Middle frontal gyrus (tissue), 1 donor: ENCODE data around the gene SRD5A3.
"Not testable (repeated sequence)": the region's sequence is repeated elsewhere in the genome, so short reads cannot be mapped to it uniquely, and the experiment has no call there.

ENCODE experiments used
- DNase-seq: peaks from one replicate; pipeline ENCODE4 v3.0.0-alpha.2; 2015; ENCODE audit warnings: low spot score; ENCODE audit errors: extremely low spot score

The SRD5A3 gene

GRCh38 chr4:55345054-55345453 lies 988 bp upstream of the SRD5A3 start:
- DNase-seq = no peak

DNA sequence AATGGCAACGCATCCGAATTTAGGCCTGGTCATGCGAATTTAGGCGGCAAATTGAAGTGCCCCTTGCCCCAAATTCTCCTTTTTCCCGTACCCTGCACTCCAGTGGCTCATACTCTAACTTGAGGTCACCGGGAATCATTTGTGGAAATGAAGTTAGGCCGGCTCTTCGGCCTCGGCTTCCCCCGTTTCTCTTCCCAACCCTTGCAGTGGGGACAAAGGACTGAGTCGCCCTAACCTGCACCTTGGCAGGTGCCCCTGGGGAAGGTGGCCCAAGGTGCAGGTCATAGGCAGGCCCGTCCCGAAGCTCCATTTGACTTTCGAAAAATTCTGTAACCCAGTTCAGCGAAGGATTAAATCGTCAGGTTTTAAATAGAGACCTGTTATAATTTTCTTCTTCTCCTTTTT lies 811 bp downstream of the SRD5A3 start:
- no peak for DNase-seq

DNA sequence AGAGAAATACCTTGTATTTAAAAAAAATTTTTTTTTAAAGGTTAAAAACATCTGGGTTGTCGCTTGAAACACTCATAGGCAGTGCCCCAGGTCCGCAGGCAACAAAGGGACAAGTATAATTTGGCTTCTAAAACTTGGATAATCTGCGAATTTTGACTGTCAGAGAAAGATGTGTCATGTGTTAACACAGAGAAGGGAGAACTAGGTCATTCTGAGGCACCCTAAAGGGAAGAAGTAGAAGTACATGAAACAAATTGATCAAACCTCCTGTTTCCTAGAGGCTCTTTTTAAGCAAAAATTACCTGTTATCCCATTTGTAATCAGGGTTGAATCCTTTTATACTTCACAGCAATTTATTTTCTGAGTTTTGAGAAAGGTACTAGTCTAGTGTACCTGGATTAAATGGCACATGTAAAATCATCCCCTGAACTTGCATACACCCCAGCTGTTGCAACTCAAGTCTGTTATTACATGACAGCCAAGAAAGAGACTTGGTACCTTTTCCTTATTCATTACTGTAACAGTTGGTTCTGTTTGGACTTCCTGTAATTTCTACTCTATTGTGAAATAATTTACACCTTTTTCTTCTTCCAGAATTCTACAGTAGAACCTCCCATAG lies 1.7 kb downstream of the SRD5A3 start:
- DNase-seq = no peak

DNA sequence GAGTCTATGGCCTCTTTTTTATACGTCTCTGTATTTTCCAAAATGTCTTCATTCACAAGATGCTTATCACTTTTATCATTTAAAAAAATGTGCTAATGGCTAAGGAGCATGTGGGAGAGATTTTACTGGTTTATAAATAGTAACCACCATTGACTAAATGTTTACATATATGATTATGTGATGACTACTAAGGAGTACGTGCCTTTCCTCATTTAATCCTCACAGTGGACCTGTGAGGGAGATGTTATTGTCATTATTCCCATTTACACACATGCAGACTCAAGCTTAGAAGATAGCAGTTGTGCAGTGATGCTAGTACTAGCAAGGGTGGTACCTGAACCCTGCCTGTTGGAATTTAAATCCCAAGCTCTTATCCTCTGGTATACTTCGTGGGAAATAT lies 2.4 kb downstream of the SRD5A3 start:
- no peak for DNase-seq

- not testable (repeated sequence) for DNase-seq
These were observed 4.8 kb downstream of the SRD5A3 start for GRCh38 chr4:55350870-55351269.

DNA sequence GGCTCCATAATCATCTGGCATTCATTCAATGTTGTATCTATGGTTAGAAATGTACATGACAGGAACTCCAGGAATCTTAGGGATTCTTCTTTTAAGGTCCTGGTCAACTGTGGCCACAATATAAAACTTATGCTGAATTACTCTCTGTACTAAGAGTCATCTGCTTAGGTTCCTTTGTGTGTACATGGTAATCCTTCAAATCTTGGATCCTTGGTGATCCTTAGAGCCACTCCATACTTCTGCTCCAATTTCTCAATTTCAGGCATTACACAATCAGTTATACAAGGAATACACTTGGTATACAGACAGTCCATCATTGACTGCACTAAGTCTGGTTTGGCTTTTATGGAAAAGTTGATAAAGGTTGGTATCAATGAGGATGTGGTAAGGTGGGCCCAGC lies 5.8 kb downstream of the SRD5A3 start:
- no peak for DNase-seq

GRCh38 chr4:55352726-55353125 lies 6.7 kb downstream of the SRD5A3 start:
- DNase-seq = no peak

GRCh38 chr4:55353228-55353747 lies 7.2 kb downstream of the SRD5A3 start:
- not testable (repeated sequence) for DNase-seq

GRCh38 chr4:55354648-55355047 lies 8.6 kb downstream of the SRD5A3 start:
- DNase-seq = no peak

GRCh38 chr4:55355555-55355954 lies 9.5 kb downstream of the SRD5A3 start:
- DNase-seq = no peak

GRCh38 chr4:55356991-55357461 lies 11.0 kb downstream of the SRD5A3 start:
- no peak for DNase-seq

DNA sequence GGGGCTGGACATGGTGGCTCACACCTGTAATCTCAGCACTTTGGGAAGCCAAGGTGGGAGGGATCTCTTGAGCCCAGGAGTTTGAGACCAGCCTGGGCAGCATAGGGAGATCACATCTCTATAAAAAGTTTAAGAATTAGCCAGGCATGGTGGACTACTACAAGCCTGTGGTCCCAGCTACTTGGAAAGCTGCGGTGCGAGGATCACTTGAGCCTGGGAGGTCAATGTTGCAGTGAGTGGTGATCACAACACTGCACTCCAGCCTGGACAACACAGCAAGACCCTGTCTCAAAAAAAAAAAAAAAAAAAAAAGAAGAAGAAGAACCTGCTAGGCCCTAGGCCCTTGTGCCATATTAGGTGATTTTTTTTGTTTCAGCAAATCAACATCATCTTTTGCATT lies 12.2 kb downstream of the SRD5A3 start:
- DNase-seq = no peak

GRCh38 chr4:55358668-55359067 lies 12.6 kb downstream of the SRD5A3 start:
- no peak for DNase-seq

DNA sequence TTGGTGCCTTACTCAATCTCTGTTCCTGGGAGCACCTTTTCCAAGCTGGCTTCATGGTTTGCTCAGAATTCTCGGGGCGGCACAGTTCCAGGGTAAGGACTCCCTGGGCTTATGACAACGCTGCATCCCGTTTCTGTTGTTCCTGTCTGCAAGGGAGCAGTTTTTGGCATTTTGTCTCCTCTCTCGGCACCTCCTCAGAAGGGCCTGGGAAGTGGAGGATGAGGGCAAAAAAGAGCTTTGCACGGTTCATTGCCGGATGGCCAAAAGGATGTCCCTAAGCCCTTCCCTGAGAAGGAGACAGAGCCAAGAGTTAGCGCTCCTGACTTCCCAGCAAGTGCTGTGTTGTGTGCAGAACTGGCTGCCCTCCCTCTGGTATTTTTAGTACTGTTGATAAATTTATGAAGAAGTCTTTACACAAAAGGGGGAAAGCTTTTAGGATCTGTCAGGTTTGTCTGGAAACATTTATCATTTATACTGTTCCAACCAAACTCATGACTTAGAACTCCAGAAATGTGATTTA lies 13.4 kb downstream of the SRD5A3 start:
- no peak for DNase-seq

DNA sequence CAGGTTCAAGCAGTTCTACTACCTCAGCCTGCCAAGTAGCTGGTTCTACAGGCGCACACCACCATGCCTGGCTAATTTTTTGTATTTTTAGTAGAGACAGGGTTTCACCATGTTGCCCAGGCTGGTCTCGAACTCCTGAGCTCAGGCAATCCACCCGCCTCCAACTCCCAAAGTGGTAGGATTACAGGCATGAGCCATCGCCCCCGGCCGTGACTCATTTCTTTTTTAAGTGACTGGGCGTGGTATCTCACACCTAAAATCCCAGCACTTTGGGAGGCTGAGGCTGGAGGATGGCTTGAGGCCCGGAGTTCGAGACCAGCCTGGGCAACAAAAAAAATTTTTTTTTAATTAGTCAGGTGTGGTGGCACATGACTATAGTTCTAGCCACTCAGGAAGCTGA lies 16.9 kb downstream of the SRD5A3 start:
- DNase-seq = not testable (repeated sequence)

GRCh38 chr4:55363691-55364351 lies 17.8 kb downstream of the SRD5A3 start:
- peak; percentile 56 for DNase-seq

GRCh38 chr4:55364691-55365344 lies 18.8 kb downstream of the SRD5A3 start:
- peak; percentile 39 for DNase-seq

DNA sequence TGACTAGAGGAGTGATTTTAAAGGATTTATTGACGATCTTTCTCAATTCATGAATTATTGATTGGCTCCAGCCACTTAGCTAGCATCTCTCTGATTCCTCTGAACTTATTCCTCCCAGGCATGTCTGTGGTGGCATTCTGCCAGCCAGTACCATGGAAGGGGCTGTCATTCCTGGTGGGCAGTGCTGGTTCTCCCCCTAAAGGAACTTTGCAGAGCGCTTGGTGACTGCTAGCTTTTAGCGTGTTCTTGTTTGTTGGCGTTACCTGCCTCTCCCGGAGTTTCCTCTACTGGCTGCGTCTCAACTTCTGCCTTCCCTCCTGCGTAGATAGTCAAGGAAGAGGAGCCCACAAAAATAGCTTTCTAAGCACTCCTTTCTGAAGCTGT lies 19.3 kb downstream of the SRD5A3 start:
- no peak for DNase-seq

- no peak for DNase-seq
These were observed 20.6 kb downstream of the SRD5A3 start for GRCh38 chr4:55366621-55367020.

DNA sequence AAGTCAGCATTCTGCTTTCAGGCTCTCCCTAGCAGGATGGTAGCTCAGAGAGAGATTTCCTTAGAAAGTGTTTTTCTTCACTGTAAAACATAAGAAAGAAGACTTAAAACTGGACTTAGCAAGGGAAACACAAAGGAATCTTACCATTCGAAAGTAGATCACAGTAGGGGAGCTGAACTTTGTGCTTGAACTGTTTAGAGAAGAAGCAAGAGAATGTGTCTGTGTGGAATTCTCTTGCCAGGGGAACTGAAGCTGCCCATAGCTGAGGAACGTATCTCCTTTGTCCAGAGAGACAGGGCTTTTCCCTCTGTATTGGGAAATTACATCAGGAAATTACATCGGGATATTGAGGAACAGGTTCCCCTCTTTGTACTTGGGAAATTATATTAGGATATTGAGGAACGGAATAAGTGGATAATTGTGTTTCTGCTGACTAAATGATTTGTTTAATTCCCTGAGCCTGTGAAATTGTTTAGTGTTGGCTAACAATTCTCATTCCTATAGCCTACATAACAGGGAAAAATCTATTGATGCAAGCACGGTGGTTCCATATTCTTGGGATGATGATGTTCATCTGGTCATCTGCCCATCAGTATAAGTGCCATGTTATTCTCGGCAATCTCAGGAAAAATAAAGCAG lies 21.2 kb downstream of the SRD5A3 start:
- no peak for DNase-seq

DNA sequence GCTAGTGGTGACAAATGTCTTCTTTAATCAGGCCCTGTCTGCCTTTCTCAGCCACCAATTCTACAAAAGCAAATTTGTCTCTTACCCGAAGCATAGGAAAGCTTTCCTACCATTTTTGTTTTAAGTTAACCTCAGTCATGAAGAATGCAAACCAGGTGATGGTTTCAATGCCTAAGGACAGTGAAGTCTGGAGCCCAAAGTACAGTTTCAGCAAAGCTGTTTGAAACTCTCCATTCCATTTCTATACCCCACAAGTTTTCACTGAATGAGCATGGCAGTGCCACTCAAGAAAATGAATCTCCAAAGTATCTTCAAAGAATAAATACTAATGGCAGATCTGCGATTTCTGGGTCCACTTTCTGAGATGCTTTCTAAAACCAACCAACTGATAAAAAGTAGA lies 23.9 kb downstream of the SRD5A3 start:
- no peak for DNase-seq

DNA sequence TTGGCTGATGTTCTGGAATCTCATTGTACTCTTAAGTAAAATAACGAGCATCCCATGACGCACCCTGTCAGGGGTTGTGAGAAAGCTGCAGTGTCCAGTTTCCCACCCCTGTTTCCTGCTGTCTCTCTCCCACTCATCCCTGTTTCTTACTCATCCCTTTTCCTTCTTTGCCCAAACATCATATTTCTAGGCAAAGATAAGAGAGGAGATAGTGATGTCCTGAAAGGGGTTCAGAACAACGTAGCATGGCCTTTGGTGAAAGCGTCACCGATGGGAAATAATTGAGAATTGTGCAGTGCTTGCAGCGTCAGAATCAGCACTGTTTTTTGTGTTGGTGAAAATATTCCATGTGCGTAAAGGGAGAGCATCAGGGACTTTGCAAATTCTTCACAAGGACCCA lies 26.2 kb downstream of the SRD5A3 start:
- no peak for DNase-seq
